Activated CD4-positive, alpha-beta T cell treated with anti-CD3 and anti-CD28 coated beads for 36 hours (primary cell): ENCODE data around the gene BUB1B. TPM values are rescaled to one million over a fixed set of nuclear protein-coding genes. Genes with fewer than 3 reads are reported as not detected.
"Not testable (repeated sequence)": the region's sequence is repeated elsewhere in the genome, so short reads cannot be mapped to it uniquely, and the experiment has no call there.

Source experiments
- ATAC-seq: fragments of 200-7000 bp; cut with Tn5 transposase; one replicate; pipeline ENCODE4 v1.10.0; 2021; ENCODE audit warnings: mild to moderate bottlenecking, moderate library complexity
- CTCF ChIA-PET: fragments of 350-600 bp; sonication (Branson Sonifier 250); formaldehyde crosslinking; loops from one replicate; lab custom pipeline; 2021; ENCODE audit warnings: antibody characterized with exemption; lab: Charles Lee
- POLR2A ChIA-PET: fragments of 350-600 bp; sonication (Branson Sonifier 250); formaldehyde crosslinking; loops from one replicate; lab custom pipeline; 2021; ENCODE audit warnings: antibody characterized with exemption, inconsistent platforms; lab: Charles Lee
- DNase-seq: peaks from one replicate; pipeline ENCODE4 v3.0.0-alpha.2; 2020
- H3K27ac Mint-ChIP-seq: one replicate; pipeline ENCODE4 v1.8.0; 2021; ENCODE audit warnings: mixed read lengths
- H3K27me3 Mint-ChIP-seq: one replicate; pipeline ENCODE4 v1.8.0; 2021; ENCODE audit warnings: mixed read lengths
- H3K36me3 Mint-ChIP-seq: one replicate; pipeline ENCODE4 v1.8.0; 2021; ENCODE audit warnings: low read depth, mixed read lengths
- H3K4me1 Mint-ChIP-seq: one replicate; pipeline ENCODE4 v1.8.0; 2021; ENCODE audit warnings: mixed read lengths
- H3K4me3 Mint-ChIP-seq: one replicate; pipeline ENCODE4 v1.8.0; 2021; ENCODE audit warnings: mild to moderate bottlenecking, moderate library complexity, mixed read lengths
- H3K9me3 Mint-ChIP-seq: one replicate; pipeline ENCODE4 v1.8.0; 2021; ENCODE audit warnings: low read depth, mixed read lengths
- intact Hi-C, 2 experiments: fragments of 100-400 bp; cut with DNase I in 1 of 2; cut with micrococcal nuclease in 1 of 2; formaldehyde crosslinking; loops; one replicate each; pipeline versions ENCODE4 v1.14.2 to v1.15.1; 2022 to 2024; cut with DNase I, micrococcal nuclease
- total RNA-seq, 2 experiments: library from RNA; stranded (reverse); gene quantifications; one replicate each; pipeline ENCODE4 v1.2.3, GENCODE V29; 2021

BUB1B gene, protein sequence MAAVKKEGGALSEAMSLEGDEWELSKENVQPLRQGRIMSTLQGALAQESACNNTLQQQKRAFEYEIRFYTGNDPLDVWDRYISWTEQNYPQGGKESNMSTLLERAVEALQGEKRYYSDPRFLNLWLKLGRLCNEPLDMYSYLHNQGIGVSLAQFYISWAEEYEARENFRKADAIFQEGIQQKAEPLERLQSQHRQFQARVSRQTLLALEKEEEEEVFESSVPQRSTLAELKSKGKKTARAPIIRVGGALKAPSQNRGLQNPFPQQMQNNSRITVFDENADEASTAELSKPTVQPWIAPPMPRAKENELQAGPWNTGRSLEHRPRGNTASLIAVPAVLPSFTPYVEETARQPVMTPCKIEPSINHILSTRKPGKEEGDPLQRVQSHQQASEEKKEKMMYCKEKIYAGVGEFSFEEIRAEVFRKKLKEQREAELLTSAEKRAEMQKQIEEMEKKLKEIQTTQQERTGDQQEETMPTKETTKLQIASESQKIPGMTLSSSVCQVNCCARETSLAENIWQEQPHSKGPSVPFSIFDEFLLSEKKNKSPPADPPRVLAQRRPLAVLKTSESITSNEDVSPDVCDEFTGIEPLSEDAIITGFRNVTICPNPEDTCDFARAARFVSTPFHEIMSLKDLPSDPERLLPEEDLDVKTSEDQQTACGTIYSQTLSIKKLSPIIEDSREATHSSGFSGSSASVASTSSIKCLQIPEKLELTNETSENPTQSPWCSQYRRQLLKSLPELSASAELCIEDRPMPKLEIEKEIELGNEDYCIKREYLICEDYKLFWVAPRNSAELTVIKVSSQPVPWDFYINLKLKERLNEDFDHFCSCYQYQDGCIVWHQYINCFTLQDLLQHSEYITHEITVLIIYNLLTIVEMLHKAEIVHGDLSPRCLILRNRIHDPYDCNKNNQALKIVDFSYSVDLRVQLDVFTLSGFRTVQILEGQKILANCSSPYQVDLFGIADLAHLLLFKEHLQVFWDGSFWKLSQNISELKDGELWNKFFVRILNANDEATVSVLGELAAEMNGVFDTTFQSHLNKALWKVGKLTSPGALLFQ
- total RNA-seq: 10 to 100 TPM; 95.3 to 99.5 TPM

DNA sequence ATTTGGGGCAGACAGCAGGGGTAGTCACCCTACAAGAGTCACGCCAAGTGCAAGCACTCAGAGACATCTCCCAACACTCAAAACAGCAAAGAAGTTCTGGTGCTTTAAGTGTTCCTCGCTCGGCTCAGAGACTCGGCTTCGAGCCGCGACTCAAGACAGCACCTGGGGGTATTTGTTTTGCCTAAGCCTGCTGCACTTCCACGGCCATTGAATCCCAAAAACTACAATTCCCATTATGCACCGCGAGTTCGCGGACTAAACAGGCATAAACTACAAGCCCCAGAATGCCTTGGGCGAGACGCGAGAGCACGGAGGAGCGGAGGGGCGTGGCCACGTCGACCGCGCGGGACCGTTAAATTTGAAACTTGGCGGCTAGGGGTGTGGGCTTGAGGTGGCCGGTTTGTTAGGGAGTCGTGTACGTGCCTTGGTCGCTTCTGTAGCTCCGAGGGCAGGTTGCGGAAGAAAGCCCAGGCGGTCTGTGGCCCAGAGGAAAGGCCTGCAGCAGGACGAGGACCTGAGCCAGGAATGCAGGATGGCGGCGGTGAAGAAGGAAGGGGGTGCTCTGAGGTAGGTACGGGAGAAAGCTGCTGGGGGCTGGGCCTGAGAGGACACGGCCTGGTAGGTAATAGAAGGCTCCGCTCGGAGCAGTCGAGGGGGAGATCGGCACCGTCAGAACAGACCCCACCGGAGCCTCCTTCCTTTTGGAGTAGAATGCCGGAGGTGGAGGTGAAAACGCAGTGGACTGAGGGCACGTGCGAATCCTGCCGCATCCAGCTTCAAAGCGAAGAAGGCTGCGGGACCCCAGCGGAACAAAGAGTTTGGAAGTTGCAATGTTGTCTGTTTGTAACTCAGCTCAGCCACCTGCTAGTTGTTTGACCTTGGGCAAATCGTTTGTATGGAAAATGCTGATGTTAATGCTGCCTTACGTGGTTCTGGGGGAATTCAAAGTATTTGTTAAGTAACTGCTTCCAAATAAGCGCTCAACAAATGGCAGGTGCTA is at the start of gene BUB1B:
Gene BUB1B, plus strand, starts transcription at position 381 of the 1,000 bp plus-strand sequence. Its CDS starts 152 bp downstream, at position 533.
- H3K4me1 Mint-ChIP-seq: peaks cover 8% of the 10 kb centered on the region
- intact Hi-C loops: loop anchor here (1.0 to 2.0 kb wide), 12 partner anchors 52 to 646 kb away; partner anchors contain the start of genes FSIP1 (in 2 of the 2), SRP14 (in 2 of the 2), BAHD1 (in 1 of the 2) and BMF (in 1 of the 2)
- no peak within 1 kb of the TSS for H3K4me3 Mint-ChIP-seq
- DNase-seq (peak; percentile 96), ATAC-seq (peak; percentile 95)
- H3K27me3 Mint-ChIP-seq: no peaks in the 10 kb centered on the region
- ChIA-PET POLR2A (interaction anchor here (1.0 to 1.5 kb wide), 3 partner anchors 51 to 123 kb away, joined by 3 to 5 read pairs (median 4); partner anchors contain the start of genes BMF and SRP14), CTCF (interaction anchor here (0.6 to 4.3 kb wide), 17 partner anchors 14 to 378 kb away, joined by 3 to 34 read pairs (median 5); partner anchors contain the start of genes FSIP1 and PLCB2)
- no peaks in the 10 kb centered on the region for H3K9me3 Mint-ChIP-seq
- H3K36me3 Mint-ChIP-seq: peaks cover 21% of the 10 kb centered on the region
- no peak within 1 kb of the TSS for H3K27ac Mint-ChIP-seq

DNA sequence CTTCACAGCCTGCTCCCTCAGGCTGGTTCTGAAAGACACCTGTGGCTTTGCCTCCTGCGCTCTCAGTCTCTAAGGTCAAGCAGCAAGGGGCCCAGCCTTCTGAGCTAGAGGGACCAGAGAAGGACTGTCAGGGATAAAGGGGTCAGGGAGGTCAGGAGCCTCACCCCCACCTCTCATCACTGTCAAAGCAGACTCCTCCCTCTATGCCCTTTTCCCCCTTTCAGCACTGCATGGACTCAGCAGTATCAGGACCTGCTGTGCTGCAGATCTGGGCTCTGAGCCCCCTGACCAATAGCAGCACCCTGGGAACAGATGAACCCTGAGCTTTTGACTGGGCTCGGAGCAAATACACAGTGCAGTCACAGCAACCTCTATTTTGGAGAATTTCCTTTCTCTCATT is 49.0 kb upstream of the BUB1B start:
- CTCF ChIA-PET: interaction anchor here (1.1 to 8.2 kb wide), 4 partner anchors 14 to 130 kb away, joined by 4 to 85 read pairs (median 6); no protein-coding TSS in a partner anchor
- Mint-ChIP-seq H3K27ac (no peak overlapping the region), H3K36me3 (no peaks in the 10 kb centered on the region), H3K9me3 (no peaks in the 10 kb centered on the region), H3K4me3 (no peak overlapping the region), H3K4me1 (peaks cover 35% of the 10 kb centered on the region), H3K27me3 (peaks cover 2% of the 10 kb centered on the region)
- intact Hi-C loops: no loop called here
- POLR2A ChIA-PET: interaction anchor here (1.0 kb wide), 1 partner anchor 9 kb away, joined by 3 read pairs; no protein-coding TSS in a partner anchor
- DNase-seq (no peak), ATAC-seq (no peak)

DNA sequence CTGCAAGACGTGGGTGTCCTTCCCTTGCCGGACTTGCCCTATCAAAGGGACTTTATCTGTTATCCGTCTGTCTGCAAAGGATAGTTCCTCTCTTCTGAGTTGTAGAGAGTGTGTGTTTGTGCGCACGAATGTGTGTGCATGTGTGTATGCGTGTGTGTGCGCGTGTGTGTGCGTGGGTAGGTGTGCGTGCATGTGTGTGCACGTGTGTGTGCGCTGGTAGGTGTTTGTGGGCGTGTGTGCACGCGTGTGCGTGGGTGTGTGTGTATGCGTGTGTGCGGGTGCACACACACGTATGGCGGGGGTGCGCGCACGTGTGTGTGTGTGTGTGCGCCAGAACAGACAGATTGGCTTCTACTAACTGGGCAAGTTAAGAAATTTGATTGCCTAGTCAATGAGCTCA is 48.1 kb upstream of the BUB1B start:
- Mint-ChIP-seq H3K36me3 (no peaks in the 10 kb centered on the region), H3K9me3 (no peaks in the 10 kb centered on the region), H3K4me3 (no peak overlapping the region), H3K27ac (no peak overlapping the region), H3K27me3 (peaks cover 2% of the 10 kb centered on the region), H3K4me1 (peaks cover 27% of the 10 kb centered on the region)
- intact Hi-C loops: no loop called here
- DNase-seq (no peak), ATAC-seq (no peak)
- CTCF ChIA-PET: interaction anchor here (0.6 to 3.6 kb wide), 7 partner anchors 7 to 197 kb away, joined by 3 to 18 read pairs (median 4); no protein-coding TSS in a partner anchor
- POLR2A ChIA-PET: no interaction called here

DNA sequence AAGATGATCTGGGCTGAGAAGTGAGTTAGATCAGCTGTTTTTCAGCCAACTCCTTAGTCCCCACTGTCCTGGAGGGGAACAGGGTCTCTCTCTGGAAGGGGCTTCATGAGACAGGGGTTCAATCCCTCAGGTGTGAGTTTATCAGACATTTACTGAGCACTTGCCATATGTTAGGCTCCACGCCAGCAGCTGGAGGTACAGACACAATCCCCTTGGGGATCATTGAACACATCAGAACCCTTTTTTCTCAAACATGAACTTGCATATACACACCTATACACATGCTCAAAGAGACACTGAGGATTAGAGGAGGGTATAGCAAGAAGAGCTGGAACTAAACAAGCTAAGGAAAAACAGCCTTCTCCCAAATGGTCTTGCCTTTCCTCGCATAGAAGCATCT is 46.7 kb upstream of the BUB1B start:
- peaks cover 2% of the 10 kb centered on the region for H3K27me3 Mint-ChIP-seq
- no peaks in the 10 kb centered on the region for H3K36me3 Mint-ChIP-seq
- DNase-seq: no peak
- no peaks in the 10 kb centered on the region for H3K9me3 Mint-ChIP-seq
- CTCF ChIA-PET: interaction anchor here (0.5 to 3.6 kb wide), 7 partner anchors 9 to 68 kb away, joined by 3 to 18 read pairs (median 5); no protein-coding TSS in a partner anchor
- POLR2A ChIA-PET: interaction anchor here (0.6 kb wide), 1 partner anchor 22 kb away, joined by 4 read pairs; no protein-coding TSS in a partner anchor
- H3K4me3 Mint-ChIP-seq: no peak overlapping the region
- intact Hi-C loops: no loop called here
- ATAC-seq: no peak
- H3K27ac Mint-ChIP-seq: no peak overlapping the region
- peaks cover 18% of the 10 kb centered on the region for H3K4me1 Mint-ChIP-seq

DNA sequence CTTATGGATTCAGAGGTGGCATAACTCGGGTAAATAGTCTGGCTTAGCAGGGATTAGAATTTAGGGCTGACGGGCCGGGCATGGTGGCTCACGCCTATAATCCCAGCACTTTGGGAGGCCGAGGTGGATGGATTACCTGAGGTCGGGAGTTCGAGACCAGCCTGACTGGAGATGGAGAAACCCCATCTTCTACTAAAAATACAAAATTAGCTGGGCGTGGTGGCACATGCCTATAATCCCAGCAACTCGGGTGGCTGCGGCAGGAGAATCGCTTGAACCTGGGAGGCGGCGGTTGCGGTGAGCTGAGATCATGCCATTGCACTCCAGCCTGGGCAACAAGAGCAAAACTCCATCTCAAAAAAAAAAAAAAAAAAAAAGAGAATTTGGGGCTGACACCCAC is 45.8 kb upstream of the BUB1B start:
- intact Hi-C loops, H3K27me3 Mint-ChIP-seq, H3K36me3 Mint-ChIP-seq, H3K4me3 Mint-ChIP-seq, ATAC-seq, DNase-seq, H3K9me3 Mint-ChIP-seq: not testable (repeated sequence)
- peak overlapping the region; percentile 34 for H3K27ac Mint-ChIP-seq
- peaks cover 16% of the 10 kb centered on the region for H3K4me1 Mint-ChIP-seq
- ChIA-PET CTCF (interaction anchor here (0.6 to 3.6 kb wide), 7 partner anchors 9 to 160 kb away, joined by 3 to 18 read pairs (median 5); no protein-coding TSS in a partner anchor), POLR2A (interaction anchor here (0.9 kb wide), 1 partner anchor 8 kb away, joined by 5 read pairs; no protein-coding TSS in a partner anchor)

DNA sequence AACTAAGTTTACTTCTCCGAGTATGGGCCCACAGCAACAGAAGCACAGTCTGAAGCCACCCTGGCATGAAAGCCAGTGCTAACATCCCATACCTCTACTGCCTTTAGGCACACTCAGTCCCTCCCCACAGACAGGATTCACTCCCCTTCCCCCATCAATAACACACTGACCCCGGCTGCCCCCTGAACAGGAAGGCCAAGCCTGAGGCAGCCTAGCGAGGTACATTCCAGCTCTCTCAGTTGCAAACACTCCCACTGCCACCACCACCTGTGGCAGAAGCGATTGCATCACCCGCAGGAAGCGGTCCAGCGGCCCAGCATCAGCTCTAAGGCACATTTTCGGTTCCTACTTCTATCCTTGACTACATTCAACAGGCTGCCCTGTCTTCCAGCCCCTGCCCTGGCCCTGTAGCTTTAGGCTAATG is 45.2 kb upstream of the BUB1B start:
- no peaks in the 10 kb centered on the region for H3K36me3 Mint-ChIP-seq
- peak overlapping the region; percentile 88 for H3K27ac Mint-ChIP-seq
- intact Hi-C loops: no loop called here
- DNase-seq (peak; percentile 78), ATAC-seq (peak; percentile 93)
- ChIA-PET POLR2A (interaction anchor here (0.7 to 0.9 kb wide), 2 partner anchors 9 to 67 kb away, joined by 4 to 5 read pairs; no protein-coding TSS in a partner anchor), CTCF (interaction anchor here (1.0 to 3.6 kb wide), 4 partner anchors 10 to 160 kb away, joined by 3 to 18 read pairs (median 4); no protein-coding TSS in a partner anchor)
- H3K9me3 Mint-ChIP-seq: no peaks in the 10 kb centered on the region
- peaks cover 2% of the 10 kb centered on the region for H3K27me3 Mint-ChIP-seq
- no peak overlapping the region for H3K4me3 Mint-ChIP-seq
- peaks cover 16% of the 10 kb centered on the region for H3K4me1 Mint-ChIP-seq

DNA sequence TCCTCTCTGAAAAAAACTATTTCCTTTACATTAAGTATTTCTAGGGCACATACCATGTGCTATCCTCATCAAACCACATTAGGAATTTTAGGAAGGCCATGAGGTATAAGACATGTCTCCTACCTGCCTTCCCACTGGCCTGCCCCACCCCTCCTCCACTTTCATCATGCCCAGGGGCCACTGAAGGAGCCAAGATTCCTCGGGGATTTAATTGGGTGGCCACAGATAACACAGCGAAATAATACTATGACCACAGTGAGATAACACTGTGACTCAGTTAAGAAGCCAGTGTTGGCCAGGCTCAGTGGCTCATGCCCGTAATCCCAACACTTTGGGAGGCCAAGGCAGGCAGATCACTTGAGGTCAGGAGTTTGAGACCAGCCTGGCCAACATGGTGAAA is 42.4 kb upstream of the BUB1B start:
- CTCF ChIA-PET: interaction anchor here (2.1 kb wide), 1 partner anchor 14 kb away, joined by 9 read pairs; no protein-coding TSS in a partner anchor
- no peaks in the 10 kb centered on the region for H3K9me3 Mint-ChIP-seq
- intact Hi-C loops: no loop called here
- peaks cover 16% of the 10 kb centered on the region for H3K4me1 Mint-ChIP-seq
- peak; percentile 1 for DNase-seq
- H3K36me3 Mint-ChIP-seq: no peaks in the 10 kb centered on the region
- POLR2A ChIA-PET: no interaction called here
- no peak overlapping the region for H3K27ac Mint-ChIP-seq
- H3K4me3 Mint-ChIP-seq: no peak overlapping the region
- no peak for ATAC-seq
- no peaks in the 10 kb centered on the region for H3K27me3 Mint-ChIP-seq

DNA sequence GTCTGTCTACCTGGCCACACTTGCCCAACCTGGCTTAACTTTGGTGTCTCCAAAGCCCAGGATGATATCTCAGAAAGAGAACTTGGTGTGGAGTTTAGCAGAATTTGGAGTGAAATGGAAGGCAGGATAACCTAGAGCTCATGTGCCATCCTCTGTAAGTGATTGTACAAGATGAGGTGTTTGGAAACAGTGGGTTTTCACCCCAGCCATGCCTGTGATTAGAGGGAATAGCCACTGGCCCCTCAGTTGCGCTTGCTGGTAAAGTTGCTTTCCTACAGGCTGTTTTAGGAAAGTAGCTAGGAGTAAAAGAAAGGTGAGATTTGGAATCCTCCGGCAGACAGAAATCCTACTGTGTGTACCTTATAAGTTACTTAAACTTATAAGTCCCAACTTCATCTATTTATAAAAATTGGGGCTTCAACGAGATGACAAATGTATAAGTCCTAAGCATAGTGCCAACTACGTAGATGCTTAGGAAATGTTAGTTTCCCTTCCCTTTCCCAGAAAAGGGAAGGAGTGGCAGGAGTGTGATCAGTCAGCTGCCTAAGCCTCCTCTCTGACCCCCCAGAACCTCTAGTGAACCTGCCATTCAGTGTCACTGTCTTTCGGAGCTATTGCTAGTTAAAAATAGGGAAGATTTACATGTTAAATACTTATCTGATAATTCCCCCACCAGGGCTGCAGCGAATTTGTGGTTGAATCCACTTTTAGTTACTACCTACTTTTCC is 38.8 kb upstream of the BUB1B start:
- CTCF ChIA-PET: interaction anchor here (1.2 to 1.5 kb wide), 3 partner anchors 18 to 83 kb away, joined by 3 to 6 read pairs (median 3); partner anchors contain the start of gene SRP14
- no peaks in the 10 kb centered on the region for H3K36me3 Mint-ChIP-seq
- no peak overlapping the region for H3K4me3 Mint-ChIP-seq
- peak; percentile 0 for DNase-seq
- no peaks in the 10 kb centered on the region for H3K4me1 Mint-ChIP-seq
- POLR2A ChIA-PET: no interaction called here
- H3K27me3 Mint-ChIP-seq: no peaks in the 10 kb centered on the region
- no peak overlapping the region for H3K27ac Mint-ChIP-seq
- ATAC-seq: no peak
- no peaks in the 10 kb centered on the region for H3K9me3 Mint-ChIP-seq
- intact Hi-C loops: no loop called here

DNA sequence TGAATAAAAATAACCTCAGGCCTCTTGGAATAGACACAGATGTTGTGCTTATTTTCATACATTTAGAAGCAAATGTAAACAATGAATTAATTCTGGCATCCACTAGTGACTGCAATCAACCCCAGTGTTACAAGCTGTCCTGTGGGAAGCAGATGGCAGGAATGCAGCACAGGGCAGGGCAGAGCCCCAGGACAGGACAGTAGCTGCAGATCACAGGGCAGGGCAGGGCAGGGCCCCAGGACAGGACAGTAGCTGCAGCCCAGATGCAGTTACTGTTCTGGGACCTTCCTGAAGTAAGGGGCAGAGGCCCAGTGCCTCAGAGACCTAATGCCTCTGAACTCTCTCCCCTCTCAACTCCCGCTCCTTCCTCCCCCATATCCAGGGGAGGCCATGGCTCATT is 37.9 kb upstream of the BUB1B start:
- H3K9me3 Mint-ChIP-seq, ATAC-seq, H3K4me3 Mint-ChIP-seq, H3K27me3 Mint-ChIP-seq, H3K4me1 Mint-ChIP-seq, DNase-seq, POLR2A ChIA-PET, intact Hi-C loops, H3K36me3 Mint-ChIP-seq, H3K27ac Mint-ChIP-seq: not testable (repeated sequence)
- CTCF ChIA-PET: interaction anchor here (1.5 to 1.6 kb wide), 2 partner anchors 9 to 18 kb away, joined by 3 to 6 read pairs; no protein-coding TSS in a partner anchor
